Measurements from ENCODE around the gene GRAMD2A.

GRCh38 chr15:72223278-72223677 is 25.7 kb upstream of the GRAMD2A start:
- no peak for TF ChIP-seq EZH2phosphoT487 (conservative IDR thresholded peaks at IDR 0.05; ENCODE audit: low read length)
- TF ChIP-seq, protein P1, sequence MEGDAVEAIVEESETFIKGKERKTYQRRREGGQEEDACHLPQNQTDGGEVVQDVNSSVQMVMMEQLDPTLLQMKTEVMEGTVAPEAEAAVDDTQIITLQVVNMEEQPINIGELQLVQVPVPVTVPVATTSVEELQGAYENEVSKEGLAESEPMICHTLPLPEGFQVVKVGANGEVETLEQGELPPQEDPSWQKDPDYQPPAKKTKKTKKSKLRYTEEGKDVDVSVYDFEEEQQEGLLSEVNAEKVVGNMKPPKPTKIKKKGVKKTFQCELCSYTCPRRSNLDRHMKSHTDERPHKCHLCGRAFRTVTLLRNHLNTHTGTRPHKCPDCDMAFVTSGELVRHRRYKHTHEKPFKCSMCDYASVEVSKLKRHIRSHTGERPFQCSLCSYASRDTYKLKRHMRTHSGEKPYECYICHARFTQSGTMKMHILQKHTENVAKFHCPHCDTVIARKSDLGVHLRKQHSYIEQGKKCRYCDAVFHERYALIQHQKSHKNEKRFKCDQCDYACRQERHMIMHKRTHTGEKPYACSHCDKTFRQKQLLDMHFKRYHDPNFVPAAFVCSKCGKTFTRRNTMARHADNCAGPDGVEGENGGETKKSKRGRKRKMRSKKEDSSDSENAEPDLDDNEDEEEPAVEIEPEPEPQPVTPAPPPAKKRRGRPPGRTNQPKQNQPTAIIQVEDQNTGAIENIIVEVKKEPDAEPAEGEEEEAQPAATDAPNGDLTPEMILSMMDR (IDR thresholded peaks at IDR 0.05; ENCODE audit: insufficient read depth, low read length, poor library complexity, severe bottlenecking), result no peak

Measured in SU-DHL-6 (cell line).